Activated CD4-positive, alpha-beta T cell treated with anti-CD3 and anti-CD28 coated beads, Interleukin-2, amount 50 U/mL, for 16 hours (primary cell): ENCODE data around the gene KRTAP7-1.

ENCODE experiments used
- DNase-seq: peaks from one replicate; pipeline ENCODE4 v3.0.0-alpha.2; 2020

The KRTAP7-1 gene, protein sequence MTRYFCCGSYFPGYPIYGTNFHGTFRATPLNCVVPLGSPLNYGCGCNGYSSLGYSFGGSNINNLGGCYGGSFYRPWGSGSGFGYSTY

DNA sequence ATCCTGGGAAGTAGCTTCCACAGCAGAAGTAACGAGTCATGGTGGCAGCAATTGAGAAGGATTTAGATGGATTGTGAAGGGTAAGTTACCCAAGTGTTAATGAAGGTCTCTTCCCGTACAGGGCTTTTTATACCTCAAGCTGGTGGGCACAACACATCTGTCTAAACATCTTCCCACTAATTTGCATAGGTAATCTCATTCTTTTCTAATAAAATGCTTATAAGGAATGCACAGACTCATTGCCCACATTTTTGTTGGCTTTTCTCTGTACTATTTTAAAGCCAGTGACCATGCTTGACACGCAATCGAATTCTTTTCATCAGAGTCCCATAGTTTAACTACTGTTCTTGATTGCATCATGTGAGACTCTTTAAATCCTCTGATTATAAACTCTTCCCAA, at the start of gene KRTAP7-1:
TSS of gene KRTAP7-1 (minus strand) at position 101 of the 400 bp plus-strand sequence. CDS start at position 40, 61 bp downstream.
- DNase-seq, result no peak

DNA sequence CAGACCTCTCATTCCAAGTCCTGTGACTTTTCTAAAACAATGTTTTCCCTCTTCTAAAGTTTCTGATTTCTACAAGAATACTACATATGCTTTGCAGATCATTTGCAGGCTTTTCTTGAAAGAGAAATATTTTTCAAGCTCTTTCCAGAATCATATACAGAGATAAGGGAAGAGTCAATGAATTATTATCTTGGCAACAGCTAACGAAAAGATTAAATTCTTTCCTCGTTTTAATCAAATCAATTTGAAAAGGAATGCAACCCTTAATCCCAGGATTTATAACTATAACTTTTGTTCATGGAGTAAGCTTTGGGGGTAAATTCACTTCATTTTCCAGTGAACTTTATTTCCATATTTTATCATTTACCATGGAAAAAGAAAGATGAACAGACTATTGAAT, 45.0 kb upstream of the KRTAP7-1 start:
- DNase-seq, result no peak

GRCh38 chr21:30847627-30848500, 18.3 kb upstream of the KRTAP7-1 start:
- DNase-seq, result no peak

- DNase-seq, result no peak
These were observed 13.4 kb upstream of the KRTAP7-1 start for GRCh38 chr21:30842990-30843389.

GRCh38 chr21:30839304-30839703, 9.7 kb upstream of the KRTAP7-1 start:
- DNase-seq, result peak; percentile 53

- no peak for DNase-seq
These were observed 9.0 kb upstream of the KRTAP7-1 start for GRCh38 chr21:30838536-30838935.

GRCh38 chr21:30831194-30831765, 1.7 kb upstream of the KRTAP7-1 start:
- DNase-seq, result peak; percentile 52

GRCh38 chr21:30818837-30819610, 10.5 kb downstream of the KRTAP7-1 start:
- DNase-seq, result no peak

- no peak for DNase-seq
These were observed 16.4 kb downstream of the KRTAP7-1 start, which contains the start of gene KRTAP8-1 for GRCh38 chr21:30813174-30813573. KRTAP8-1 (minus strand) TSS chr21:30813274; CDS start chr21:30813220, 54 bp downstream.

DNA sequence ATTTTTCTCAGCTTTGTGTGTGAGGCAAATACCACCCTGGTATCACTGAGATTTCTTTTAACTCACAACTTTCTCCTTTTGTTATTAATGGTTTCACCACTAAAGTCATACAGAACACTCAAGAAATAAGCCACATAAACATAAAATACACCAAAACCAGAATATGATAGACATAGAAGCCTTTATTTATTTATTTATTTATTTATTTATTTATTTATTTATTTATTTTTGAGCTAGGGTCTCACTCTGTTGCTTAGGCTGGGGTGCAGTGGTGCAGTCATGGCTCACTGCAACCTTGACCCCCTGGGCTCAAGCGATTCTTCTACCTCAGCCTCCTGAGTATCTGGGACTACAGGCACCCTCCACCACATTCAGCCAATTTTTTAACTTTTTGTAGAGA, 29.0 kb downstream of the KRTAP7-1 start:
- DNase-seq, result no peak

DNA sequence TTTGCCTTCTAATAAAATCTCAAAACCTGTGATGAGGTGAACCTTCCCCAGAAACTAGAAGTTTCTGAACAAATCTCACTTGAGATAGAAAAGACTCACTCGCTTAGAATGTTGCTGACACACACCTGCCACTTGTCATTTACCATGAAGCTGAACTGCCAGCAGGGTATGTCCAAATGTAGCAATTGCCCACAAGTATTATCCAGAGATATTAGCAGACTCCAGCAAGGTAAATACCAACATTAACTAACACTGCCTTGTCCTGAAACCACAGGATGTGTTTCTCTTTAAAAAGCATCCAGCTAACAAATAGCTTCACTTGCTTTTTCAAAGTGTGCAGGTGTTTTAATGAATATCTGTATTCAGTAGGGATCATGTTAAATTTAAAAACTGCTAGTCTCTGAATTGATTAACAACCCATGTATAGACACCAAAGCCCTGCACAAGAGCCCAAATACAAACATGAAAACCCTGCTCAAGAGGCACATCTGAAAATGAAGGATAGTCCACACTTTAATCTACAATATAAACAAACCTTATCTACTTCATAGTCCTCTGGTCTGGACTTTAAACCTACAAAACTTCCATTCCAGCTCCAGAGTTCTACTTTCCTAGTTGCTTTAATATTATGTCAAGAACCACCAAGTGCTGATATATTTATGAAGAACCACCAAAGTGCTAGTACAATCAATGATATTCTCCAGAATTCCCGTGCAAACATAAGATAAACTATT, 35.8 kb downstream of the KRTAP7-1 start:
- no peak for DNase-seq

GRCh38 chr21:30779249-30779648, 50.3 kb downstream of the KRTAP7-1 start:
- no peak for DNase-seq
